Stimulated activated CD4-positive, alpha-beta T cell treated with anti-CD3 and anti-CD28 coated beads, Interleukin-15, amount 100 ng/mL, for 24 hours (primary cell): ENCODE data around the gene MYO1A.
"Not testable (repeated sequence)": the region's sequence is repeated elsewhere in the genome, so short reads cannot be mapped to it uniquely, and the experiment has no call there.

Experiments
- DNase-seq: peaks from one replicate; pipeline ENCODE4 v3.0.0-alpha.2; 2020

The MYO1A gene

GRCh38 chr12:57046947-57047890, 2.7 kb downstream of the MYO1A start:
- peak; percentile 66 for DNase-seq

- no peak for DNase-seq
Observed at GRCh38 chr12:57046086-57046791, 3.7 kb downstream of the MYO1A start.

DNA sequence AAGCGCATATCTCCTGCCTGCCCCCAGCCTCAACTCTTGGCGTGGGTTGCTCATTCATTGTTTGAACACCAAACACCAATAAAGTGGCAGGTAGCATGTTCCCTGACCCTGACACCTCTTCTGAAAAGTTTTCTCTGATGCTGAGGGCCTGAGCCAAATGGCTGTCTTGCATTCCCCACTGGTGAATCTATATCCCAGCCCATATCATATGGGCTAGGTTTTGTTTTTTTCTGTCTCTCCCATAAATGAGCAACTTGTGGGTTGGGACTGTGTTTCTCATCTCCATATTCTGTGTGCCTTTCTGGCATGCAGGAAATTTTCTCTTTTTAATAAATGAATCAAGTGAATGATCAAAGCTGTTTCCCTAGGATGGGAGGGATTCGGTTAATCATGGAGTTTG, 5.0 kb downstream of the MYO1A start:
- DNase-seq, result no peak

- DNase-seq, result no peak
Observed at GRCh38 chr12:57044468-57044867, 5.5 kb downstream of the MYO1A start.

- no peak for DNase-seq
Observed at GRCh38 chr12:57042695-57043094, 7.2 kb downstream of the MYO1A start.

DNA sequence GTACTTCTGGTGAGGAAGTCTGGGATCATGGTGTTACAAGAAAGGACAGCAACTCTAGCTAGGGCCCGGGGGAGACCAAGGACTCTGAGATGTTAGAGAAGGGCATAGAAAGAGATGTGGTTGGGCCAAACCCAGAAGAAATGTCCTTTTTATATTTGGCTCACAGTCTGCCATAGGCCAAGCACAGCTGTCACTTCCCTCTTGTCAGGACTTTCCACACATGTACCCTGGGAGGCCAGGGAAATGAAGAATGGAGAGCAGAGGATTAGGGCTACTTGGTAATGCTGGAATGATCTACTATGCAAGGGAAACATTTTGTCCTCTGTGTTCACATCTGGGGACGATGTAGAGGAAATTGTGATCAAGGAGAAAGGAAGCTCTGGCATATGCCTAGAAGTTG, 9.2 kb downstream of the MYO1A start:
- DNase-seq, result no peak

- DNase-seq, result no peak
Observed at GRCh38 chr12:57040211-57040610, 9.7 kb downstream of the MYO1A start.

DNA sequence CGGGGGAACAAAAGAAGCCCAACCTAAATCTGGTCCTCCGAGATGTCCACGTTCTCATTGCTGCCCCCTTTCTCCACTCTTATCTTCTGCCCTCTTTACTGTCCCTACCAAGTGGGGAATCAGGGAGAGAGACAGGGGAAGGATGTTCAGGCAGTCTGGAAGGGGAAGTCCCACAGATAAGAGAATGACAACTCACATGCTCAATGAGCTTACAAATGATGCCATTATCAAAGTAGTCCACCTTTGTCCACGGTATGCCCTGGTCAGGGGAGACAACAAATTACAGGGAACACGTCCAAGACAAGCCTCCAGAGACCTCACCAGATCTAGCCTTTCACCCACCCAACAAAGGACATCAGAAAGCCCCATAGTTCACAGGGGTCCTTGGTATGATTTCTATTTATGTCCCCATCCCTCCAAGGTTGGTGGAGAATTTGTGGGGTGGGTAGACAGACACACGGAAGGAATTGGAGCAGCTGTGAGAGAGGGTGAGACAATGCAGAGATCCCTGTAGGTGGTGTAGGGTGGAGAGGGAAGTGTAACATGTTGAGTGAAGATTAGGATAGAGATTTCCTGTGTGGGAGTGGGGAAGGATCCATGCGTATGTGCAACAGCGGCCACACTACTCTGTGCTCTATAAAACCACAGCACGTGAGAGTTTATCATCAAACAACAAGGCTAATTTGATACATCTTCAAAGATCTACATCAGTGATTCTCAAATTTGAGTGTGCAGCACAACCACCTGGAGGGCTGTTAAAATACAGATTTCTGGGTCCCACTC, 10.7 kb downstream of the MYO1A start:
- DNase-seq, result no peak

DNA sequence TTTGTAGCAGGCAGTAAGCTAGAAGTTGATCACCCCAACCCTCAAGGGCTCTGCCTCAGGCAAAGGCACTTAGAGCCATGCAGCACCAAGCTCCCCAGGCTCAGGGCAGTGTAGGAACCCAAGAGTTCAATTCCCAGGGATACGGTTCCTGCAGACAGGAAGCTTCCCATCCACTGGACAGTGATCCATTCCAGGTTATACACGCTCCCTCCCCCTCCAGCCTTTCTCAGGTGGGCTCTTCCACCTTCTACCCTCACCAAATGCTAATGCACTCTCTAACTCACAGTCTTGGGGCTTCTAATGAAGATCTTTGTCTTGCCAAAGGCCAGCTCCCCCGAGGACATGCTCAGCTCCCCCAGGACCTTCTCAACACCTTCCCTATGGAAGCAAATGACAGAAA, 12.7 kb downstream of the MYO1A start:
- no peak for DNase-seq

GRCh38 chr12:57033431-57033830, 16.5 kb downstream of the MYO1A start:
- DNase-seq, result no peak

DNA sequence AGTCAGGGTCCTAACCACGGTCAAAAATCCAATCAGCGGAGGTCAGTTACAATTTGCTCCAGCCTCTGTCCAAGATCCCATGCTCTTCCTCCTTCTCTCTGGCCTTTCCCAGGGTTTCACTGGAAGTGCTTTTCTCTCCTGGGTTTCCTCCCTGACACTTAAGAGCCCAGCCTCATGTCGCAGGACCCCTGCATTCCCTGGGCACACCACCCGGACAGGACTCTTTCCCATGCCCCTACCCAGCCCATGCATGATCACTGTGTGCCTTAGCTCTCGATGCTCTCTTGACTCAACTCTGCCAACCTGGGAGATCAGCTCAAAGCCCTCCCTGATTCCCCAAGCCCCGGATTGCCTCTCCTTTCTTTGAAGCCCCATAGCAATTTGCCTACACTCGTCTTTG, 18.1 kb downstream of the MYO1A start:
- no peak for DNase-seq

DNA sequence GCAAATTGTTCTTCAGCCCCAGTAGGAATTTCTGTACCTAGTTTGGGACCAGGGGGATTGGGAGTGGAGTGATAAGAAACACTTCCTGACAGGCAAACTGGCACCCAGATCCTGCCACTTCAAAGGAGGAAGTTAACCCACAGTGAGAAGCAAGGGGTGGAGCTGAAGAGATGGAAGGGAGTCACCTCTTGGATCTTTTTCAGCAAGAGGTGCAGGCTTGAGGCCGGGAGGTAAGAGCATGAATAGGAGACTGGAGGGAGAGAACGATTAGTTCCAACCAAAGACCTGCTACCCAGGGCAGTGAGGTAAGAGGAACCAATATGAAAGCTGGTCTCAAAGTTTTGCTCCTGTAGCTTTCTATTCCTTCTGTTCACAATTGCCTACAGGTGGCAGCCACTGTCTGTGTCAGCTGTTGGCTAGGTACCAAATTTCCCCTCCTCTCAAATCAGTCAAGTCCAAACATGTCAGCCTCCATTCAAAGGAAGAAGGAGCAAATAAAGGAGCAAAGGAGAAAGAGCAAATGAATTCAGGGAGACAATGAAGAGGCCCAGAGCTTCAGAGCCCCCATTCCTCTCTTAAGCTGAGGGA, 18.7 kb downstream of the MYO1A start:
- DNase-seq, result peak; percentile 16

GRCh38 chr12:57029457-57029856, 20.5 kb downstream of the MYO1A start:
- no peak for DNase-seq

- DNase-seq, result peak; percentile 42
Observed at GRCh38 chr12:57027805-57028153, 22.1 kb downstream of the MYO1A start.

DNA sequence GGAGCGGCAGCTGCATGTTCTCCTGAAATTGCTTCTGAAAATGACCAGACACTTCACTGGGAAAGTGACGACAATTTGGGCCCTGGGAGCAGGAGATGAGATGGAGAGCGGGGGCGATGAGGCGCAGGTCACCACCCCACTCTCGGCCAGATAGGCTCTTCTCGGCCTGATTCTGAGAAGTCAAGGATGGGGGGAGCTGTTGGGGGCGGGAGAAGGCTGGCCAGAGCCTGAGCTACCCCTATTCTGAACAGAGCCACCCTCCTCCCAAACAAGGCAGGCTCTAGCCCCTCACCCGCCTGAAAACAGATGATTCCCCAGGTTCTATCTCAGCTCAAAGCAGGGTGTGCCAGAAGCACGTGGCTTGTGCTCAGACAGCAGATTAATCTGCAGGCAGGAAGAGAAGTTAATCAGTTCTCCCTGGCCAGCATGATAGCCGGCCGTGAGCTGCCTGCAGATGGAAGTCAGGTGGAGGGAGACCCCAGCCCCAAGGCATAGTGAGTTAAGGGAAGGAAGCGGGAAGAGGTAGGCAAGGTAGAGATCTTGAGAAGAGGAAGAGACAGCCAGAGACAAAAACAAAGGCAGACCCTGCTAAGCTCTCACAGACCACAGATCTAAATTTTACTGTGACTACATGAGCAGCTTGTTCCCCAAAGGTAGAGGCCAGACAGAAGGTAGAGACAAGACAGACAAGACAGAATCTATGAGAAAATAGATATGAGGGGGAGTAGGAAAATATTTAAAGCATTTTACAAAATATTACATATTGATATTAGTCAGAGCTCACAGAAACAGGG, 22.7 kb downstream of the MYO1A start:
- DNase-seq, result peak; percentile 31

DNA sequence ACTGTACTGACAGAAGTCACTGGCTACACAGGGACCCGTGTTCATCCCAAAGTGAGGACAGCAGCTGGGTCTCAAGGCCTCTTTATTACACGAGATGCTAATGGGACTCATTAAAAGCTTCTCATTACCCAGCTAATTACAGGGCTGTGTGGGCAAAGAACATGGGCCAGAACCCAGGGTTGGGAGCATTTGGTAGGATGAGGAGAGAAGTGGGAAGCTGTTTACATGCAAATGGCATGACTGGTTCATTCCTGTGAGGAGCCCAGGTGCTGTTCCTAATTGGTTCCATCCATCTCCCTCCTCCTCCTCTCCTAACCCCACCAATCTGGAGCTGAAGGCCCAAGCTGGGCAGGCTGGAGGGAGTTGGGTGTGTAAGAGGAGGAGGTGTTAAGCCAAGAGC, 24.7 kb downstream of the MYO1A start:
- no peak for DNase-seq

- not testable (repeated sequence) for DNase-seq
Observed at GRCh38 chr12:57022324-57022723, 27.6 kb downstream of the MYO1A start.

GRCh38 chr12:57019983-57020719, 29.8 kb downstream of the MYO1A start:
- DNase-seq, result no peak

- no peak for DNase-seq
Observed at GRCh38 chr12:57018906-57019305, 31.0 kb downstream of the MYO1A start.

- not testable (repeated sequence) for DNase-seq
Observed at GRCh38 chr12:57018353-57018752, 31.6 kb downstream of the MYO1A start.

DNA sequence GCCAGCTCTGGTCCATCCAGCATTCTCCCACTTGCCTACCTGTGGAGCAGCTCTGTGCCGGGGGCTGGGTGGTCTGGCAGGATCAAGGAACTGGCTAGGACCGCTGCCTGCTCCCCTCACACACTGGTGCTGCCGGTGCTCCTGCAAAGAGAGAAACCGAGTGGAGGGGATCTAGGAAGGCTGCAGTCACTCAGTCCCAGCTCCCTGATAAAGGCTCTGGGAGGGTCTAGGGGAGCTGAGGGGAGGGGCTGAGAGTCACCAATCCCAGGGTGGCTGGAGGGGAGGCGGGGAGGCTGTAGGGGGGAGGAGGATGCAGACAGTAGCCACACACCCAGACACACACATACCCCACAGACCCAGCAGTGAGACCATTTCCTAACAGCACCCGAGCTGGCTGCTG, 33.6 kb downstream of the MYO1A start, which contains the start of gene TAC3:
TAC3 (minus strand) TSS at position 182 of the 400 bp plus-strand sequence. CDS start 732 bp downstream, outside the sequence.
- no peak for DNase-seq
